ENCODE data around the gene UGT2B7.

DNA sequence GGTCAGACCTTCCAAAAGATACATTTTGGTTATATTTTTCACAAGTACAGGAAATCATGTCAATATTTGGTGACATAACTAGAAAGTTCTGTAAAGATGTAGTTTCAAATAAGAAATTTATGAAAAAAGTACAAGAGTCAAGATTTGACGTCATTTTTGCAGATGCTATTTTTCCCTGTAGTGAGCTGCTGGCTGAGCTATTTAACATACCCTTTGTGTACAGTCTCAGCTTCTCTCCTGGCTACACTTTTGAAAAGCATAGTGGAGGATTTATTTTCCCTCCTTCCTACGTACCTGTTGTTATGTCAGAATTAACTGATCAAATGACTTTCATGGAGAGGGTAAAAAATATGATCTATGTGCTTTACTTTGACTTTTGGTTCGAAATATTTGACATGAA lies 536 bp downstream of the UGT2B7 start:
- no peak for TF ChIP-seq POLR2A (IDR thresholded peaks at IDR 0.05; ENCODE audit: low read length)
- no peak for TF ChIP-seq GATA1 (IDR thresholded peaks at IDR 0.05; ENCODE audit: low read depth, low read length)

All from erythroblast (primary cell).